Measurements from ENCODE around the gene DSTN. TPM values are rescaled to one million over a fixed set of nuclear protein-coding genes. Genes with fewer than 3 reads are reported as not detected.

Gene DSTN
- total and polyA plus RNA-seq, 9 of the 15 experiments (the other 6 are each of a cell fraction or from before 2014, with no cell fraction given), result 25.7 to 88.3 (median 61.0) TPM

DNA sequence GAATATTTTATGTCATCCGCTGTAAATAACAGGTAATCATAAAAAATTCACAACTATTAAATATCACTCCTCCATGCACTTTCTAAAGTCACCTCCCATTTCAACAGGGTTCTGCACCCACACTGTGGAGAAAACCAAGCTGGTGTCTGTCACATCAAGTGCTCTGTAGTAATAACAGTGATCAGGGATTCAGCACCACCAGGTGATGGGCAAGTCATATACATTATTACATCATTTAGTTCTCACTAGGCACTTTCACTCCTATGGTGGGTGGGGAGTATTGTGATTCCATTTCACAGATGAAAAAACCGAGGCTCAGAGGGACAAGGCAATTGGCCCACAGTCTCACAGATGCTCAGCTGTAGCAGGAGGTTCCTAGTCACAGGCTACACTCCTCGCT is 47.3 kb upstream of the DSTN start:
- H4K20me1 ChIP-seq (replicated peaks; ENCODE audit: control insufficient read depth, insufficient read depth, low read length), result no peaks in the 10 kb centered on the region
- peaks cover 0 to 19% of the 10 kb centered on the region in 2 experiments; a peak in 2 of 5 replicates for H3K27me3 ChIP-seq (ENCODE audit: control insufficient read depth in 2 of 2, insufficient read depth in 2 of 2, low read length in 2 of 2)
- CTCF ChIA-PET (ENCODE audit: low intra/inter-chr PET ratio), result no interaction called here
- no peaks in the 10 kb centered on the region for H3K4me1 ChIP-seq (replicated peaks in 1 of 2; ENCODE audit: control insufficient read depth in 2 of 2, insufficient read depth in 2 of 2, low read length in 2 of 2)
- ATAC-seq (no peak), DNase-seq (ENCODE audit: extremely low read depth in 1 of 4, low spot score in 3 of 4) (no peak), FAIRE-seq (no peak)
- BruUV-seq (replicated peaks), result no TSS peak
- no peaks in the 10 kb centered on the region for H3K79me2 ChIP-seq (ENCODE audit: control insufficient read depth, insufficient read depth, low read length)
- H3K4me3 ChIP-seq, result no peak overlapping the region
- TF ChIP-seq TFE3 (CRISPR knock-in tag; IDR thresholded peaks at IDR 0.05) (no peak), MECOM (CRISPR knock-in tag; IDR thresholded peaks at IDR 0.05) (no peak), GTF2F1 (IDR thresholded peaks at IDR 0.05; ENCODE audit: low read depth, low read length) (no peak), TFAP4 (CRISPR knock-in tag; IDR thresholded peaks at IDR 0.05; ENCODE audit: borderline replicate concordance) (no peak), ZNF696 (CRISPR knock-in tag; conservative IDR thresholded peaks at IDR 0.05) (no peak), SMARCB1 (IDR thresholded peaks at IDR 0.05; ENCODE audit: insufficient read length, low read depth) (no peak), NFRKB (IDR thresholded peaks at IDR 0.05; ENCODE audit: low read depth) (no peak), SP1 (CRISPR knock-in tag; IDR thresholded peaks at IDR 0.05) (no peak)
- TF ChIP-seq, protein P1, sequence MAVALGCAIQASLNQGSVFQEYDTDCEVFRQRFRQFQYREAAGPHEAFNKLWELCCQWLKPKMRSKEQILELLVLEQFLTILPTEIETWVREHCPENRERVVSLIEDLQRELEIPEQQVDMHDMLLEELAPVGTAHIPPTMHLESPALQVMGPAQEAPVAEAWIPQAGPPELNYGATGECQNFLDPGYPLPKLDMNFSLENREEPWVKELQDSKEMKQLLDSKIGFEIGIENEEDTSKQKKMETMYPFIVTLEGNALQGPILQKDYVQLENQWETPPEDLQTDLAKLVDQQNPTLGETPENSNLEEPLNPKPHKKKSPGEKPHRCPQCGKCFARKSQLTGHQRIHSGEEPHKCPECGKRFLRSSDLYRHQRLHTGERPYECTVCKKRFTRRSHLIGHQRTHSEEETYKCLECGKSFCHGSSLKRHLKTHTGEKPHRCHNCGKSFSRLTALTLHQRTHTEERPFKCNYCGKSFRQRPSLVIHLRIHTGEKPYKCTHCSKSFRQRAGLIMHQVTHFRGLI (CRISPR knock-in tag; IDR thresholded peaks at IDR 0.05), result no peak
- WGBS (ENCODE audit: insufficient coverage, low coverage, missing lambda C conversion rate), result 15% methylated on average over 3 of the region's 3 CpGs
- no peak overlapping the region for H3K9ac ChIP-seq (ENCODE audit: insufficient read depth in 1 of 2, low read depth in 2 of 2, low read length in 2 of 2)
- in situ Hi-C loops (cut with MboI) (loop anchor here (25.0 kb wide), 1 partner anchor 765 kb away; the partner anchor contains the start of gene ZNF133), intact Hi-C loops (cut with micrococcal nuclease) (no loop called here)
- H3K27ac ChIP-seq (ENCODE audit: extremely low read depth, low read depth, low read length), result no peak overlapping the region
- H2AFZ ChIP-seq (ENCODE audit: low read depth, low read length), result no peak overlapping the region
- H3K9me1 ChIP-seq (ENCODE audit: control insufficient read depth, insufficient read depth, low read length), result no peaks in the 10 kb centered on the region
- no peak overlapping the region for H3K4me2 ChIP-seq (ENCODE audit: insufficient read depth, low read length)
- H3K36me3 ChIP-seq (ENCODE audit: control insufficient read depth, insufficient read depth, low read length), result no peaks in the 10 kb centered on the region
- H3K9me3 ChIP-seq (replicated peaks; ENCODE audit: control insufficient read depth, insufficient read depth, low read depth, low read length), result no peaks in the 10 kb centered on the region
- POLR2A ChIA-PET, result no interaction called here
